Caco-2 (cell line): Measurements from ENCODE around the gene RFC4. TPM values are rescaled to one million over a fixed set of nuclear protein-coding genes. Genes with fewer than 3 reads are reported as not detected.
A peak's percentile ranks its signal among the peaks of the same experiment; 100 is the strongest.

Experiments
- BruUV-seq: library from RNA; stranded (reverse); fragments of 400-500 nt; replicated peaks from 2 replicates; lab custom pipeline; 2021; lab: Mats Ljungman, UMichigan
- CTCF ChIA-PET: fragments of 300-600 bp; sonication (Branson Sonifier 250); formaldehyde crosslinking; loops from one replicate; lab custom pipeline; 2022; ENCODE audit warnings: antibody characterized with exemption; lab: Charles Lee
- POLR2A ChIA-PET: fragments of 300-600 bp; sonication (Branson Sonifier 250); formaldehyde crosslinking; loops from one replicate; lab custom pipeline; 2022; ENCODE audit warnings: antibody characterized with exemption; lab: Charles Lee
- DNase-seq, 2 experiments: peaks; one replicate each; pipeline versions ENCODE4 v3.0.0 to v3.0.0-alpha.2; 2020 to 2022
- H3K27me3 ChIP-seq: replicated peaks from 2 replicates; pipeline ENCODE4 v1.6.0; 2011; ENCODE audit warnings: low read length; ENCODE audit not compliant: control insufficient read depth, insufficient read depth
- H3K36me3 ChIP-seq: 2 replicates; pipeline ENCODE4 v1.5.1; 2011; ENCODE audit warnings: low read length; ENCODE audit not compliant: control insufficient read depth, insufficient read depth
- H3K4me1 ChIP-seq: fragments of 250-450 bp; sonication (Bioruptor Pico); 2 replicates; pipeline ENCODE4 v1.5.1; 2020; ENCODE audit warnings: mild to moderate bottlenecking
- H3K4me3 ChIP-seq: 2 replicates; pipeline ENCODE4 v1.5.1; 2011; ENCODE audit warnings: low read depth, mild to moderate bottlenecking, control low read depth, low read length
- H3K9me3 ChIP-seq: fragments of 250-450 bp; sonication (Bioruptor Pico); 2 replicates; pipeline ENCODE4 v1.5.1; 2020; ENCODE audit warnings: mild to moderate bottlenecking, moderate library complexity
- H3K27ac Mint-ChIP-seq: one replicate; pipeline ENCODE4 v1.8.0; 2022; ENCODE audit warnings: mixed read lengths; ENCODE audit not compliant: unreplicated experiment
- H3K27me3 Mint-ChIP-seq: one replicate; pipeline ENCODE4 v1.8.0; 2022; ENCODE audit warnings: mixed read lengths; ENCODE audit not compliant: insufficient read depth, unreplicated experiment
- H3K36me3 Mint-ChIP-seq: one replicate; pipeline ENCODE4 v1.8.0; 2022; ENCODE audit warnings: mild to moderate bottlenecking, mixed read lengths; ENCODE audit not compliant: insufficient read depth, unreplicated experiment
- H3K4me1 Mint-ChIP-seq: one replicate; pipeline ENCODE4 v1.8.0; 2022; ENCODE audit warnings: low read depth, mixed read lengths; ENCODE audit not compliant: unreplicated experiment
- H3K4me3 Mint-ChIP-seq: one replicate; pipeline ENCODE4 v1.8.0; 2022; ENCODE audit warnings: mild to moderate bottlenecking, moderate library complexity, mixed read lengths; ENCODE audit not compliant: unreplicated experiment
- H3K9me3 Mint-ChIP-seq: one replicate; pipeline ENCODE4 v1.8.0; 2022; ENCODE audit warnings: mixed read lengths; ENCODE audit not compliant: unreplicated experiment
- CTCF ChIP-seq, 2 experiments: fragments of 200-600 bp in 1 of 2; IDR thresholded peaks; 1 replicate in 1 of 2; 2 replicates in 1 of 2; pipeline versions ENCODE4 v1.5.1 to v1.8.0; 2011 to 2022; ENCODE audit warnings: antibody characterized with exemption in 1 of 2, control low read depth in 1 of 2, inconsistent platforms in 1 of 2, low read depth in 1 of 2, low read length in 1 of 2, mild to moderate bottlenecking in 1 of 2, moderate library complexity in 1 of 2; ENCODE audit not compliant: insufficient read depth in 1 of 2, severe bottlenecking in 1 of 2, unreplicated experiment in 1 of 2
- intact Hi-C: fragments of 100-400 bp; cut with micrococcal nuclease; formaldehyde crosslinking; loops from one replicate; pipeline ENCODE4 v1.10.0; 2022; ENCODE audit not compliant: unreplicated experiment
- total RNA-seq: library from RNA; stranded (reverse); gene quantifications from 2 replicates; pipeline ENCODE4 v1.2.3, GENCODE V29; 2022

RFC4 gene
- total RNA-seq, 1 experiment from 2014 or later, result 62.2 TPM

GRCh38 chr3:186841620-186842019 lies 35.3 kb upstream of the RFC4 start:
- intact Hi-C loops, result no loop called here
- POLR2A ChIA-PET, result interaction anchor here (1.0 kb wide), 1 partner anchor 14 kb away, joined by 6 read pairs; no protein-coding TSS in a partner anchor
- H3K9me3 Mint-ChIP-seq, result no peaks in the 10 kb centered on the region
- H3K36me3 Mint-ChIP-seq, result no peaks in the 10 kb centered on the region
- peak in 1 of 2 experiments; percentile 29 for DNase-seq
- no peak overlapping the region for H3K27ac Mint-ChIP-seq
- no peaks in the 10 kb centered on the region for H3K27me3 Mint-ChIP-seq
- no peaks in the 10 kb centered on the region for H3K9me3 ChIP-seq
- no peak overlapping the region for H3K4me3 ChIP-seq
- peaks cover 22% of the 10 kb centered on the region for H3K4me1 ChIP-seq
- H3K36me3 ChIP-seq, result no peaks in the 10 kb centered on the region
- H3K4me1 Mint-ChIP-seq, result peaks cover 22% of the 10 kb centered on the region
- no TSS peak for BruUV-seq
- no peaks in the 10 kb centered on the region for H3K27me3 ChIP-seq
- CTCF ChIA-PET, result interaction anchor here (1.0 kb wide), 1 partner anchor 324 kb away, joined by 3 read pairs; no protein-coding TSS in a partner anchor
- TF ChIP-seq CTCF (IDR thresholded peaks at IDR 0.05; ENCODE audit: insufficient read depth in 1 of 2, low read depth in 1 of 2, low read length in 1 of 2, severe bottlenecking in 1 of 2, unreplicated experiment in 1 of 2), result no peak
- no peak overlapping the region for H3K4me3 Mint-ChIP-seq

GRCh38 chr3:186839874-186840641 lies 33.8 kb upstream of the RFC4 start:
- no peaks in the 10 kb centered on the region for H3K27me3 Mint-ChIP-seq
- intact Hi-C loops, result no loop called here
- POLR2A ChIA-PET, result no interaction called here
- peaks cover 3% of the 10 kb centered on the region for H3K36me3 Mint-ChIP-seq
- no peaks in the 10 kb centered on the region for H3K27me3 ChIP-seq
- no peaks in the 10 kb centered on the region for H3K9me3 ChIP-seq
- DNase-seq, result no peak
- no peak overlapping the region for H3K4me3 ChIP-seq
- H3K9me3 Mint-ChIP-seq, result no peaks in the 10 kb centered on the region
- H3K4me1 Mint-ChIP-seq, result peaks cover 22% of the 10 kb centered on the region
- no peak overlapping the region for H3K4me3 Mint-ChIP-seq
- no peak overlapping the region for H3K27ac Mint-ChIP-seq
- H3K4me1 ChIP-seq, result peaks cover 22% of the 10 kb centered on the region
- no peak for TF ChIP-seq CTCF (IDR thresholded peaks at IDR 0.05; ENCODE audit: insufficient read depth in 1 of 2, low read depth in 1 of 2, low read length in 1 of 2, severe bottlenecking in 1 of 2, unreplicated experiment in 1 of 2)
- BruUV-seq, result no TSS peak
- H3K36me3 ChIP-seq, result no peaks in the 10 kb centered on the region
- CTCF ChIA-PET, result no interaction called here

GRCh38 chr3:186832276-186832675 lies 26.0 kb upstream of the RFC4 start:
- TF ChIP-seq CTCF (IDR thresholded peaks at IDR 0.05; ENCODE audit: insufficient read depth in 1 of 2, low read depth in 1 of 2, low read length in 1 of 2, severe bottlenecking in 1 of 2, unreplicated experiment in 1 of 2), result no peak
- Mint-ChIP-seq H3K27me3 (peaks cover 12% of the 10 kb centered on the region), H3K36me3 (peaks cover 6% of the 10 kb centered on the region), H3K4me1 (no peaks in the 10 kb centered on the region), H3K9me3 (no peaks in the 10 kb centered on the region), H3K27ac (no peak overlapping the region), H3K4me3 (no peak overlapping the region)
- no peaks in the 10 kb centered on the region for H3K36me3 ChIP-seq
- 0 out of 2 replicates have a peak, but pooled peaks cover 2% of the 10 kb centered on the region for H3K4me1 ChIP-seq
- intact Hi-C loops, result no loop called here
- no TSS peak for BruUV-seq
- H3K9me3 ChIP-seq, result no peaks in the 10 kb centered on the region
- POLR2A ChIA-PET, result no interaction called here
- CTCF ChIA-PET, result no interaction called here
- peaks cover 1% of the 10 kb centered on the region; the same call in 1 of the 2 replicates for H3K27me3 ChIP-seq
- no peak for DNase-seq
- no peak overlapping the region for H3K4me3 ChIP-seq
